ENCODE measurements around the gene FNDC3B.

Gene FNDC3B

DNA sequence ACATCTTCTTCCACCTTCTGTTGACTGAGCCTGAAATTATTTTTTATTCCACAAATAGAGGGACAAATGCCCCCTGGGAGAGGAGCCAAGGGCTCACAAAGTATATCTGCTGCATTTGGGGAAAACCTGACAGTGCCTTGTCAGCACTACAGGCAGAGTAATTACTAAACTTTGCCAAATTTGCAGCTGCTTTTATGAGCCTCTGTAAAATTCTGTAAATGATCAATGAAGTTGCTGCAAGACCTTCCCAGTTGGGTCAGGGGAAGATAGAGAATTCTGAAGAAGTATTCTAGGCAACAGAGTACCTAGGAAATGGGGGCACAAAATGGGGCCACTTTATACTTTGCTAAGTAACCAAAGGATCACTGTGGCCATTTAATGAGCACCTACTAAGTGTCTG is 398.3 kb downstream of the FNDC3B start:
- DNase-seq (ENCODE audit: low read depth in 4 of 4, low spot score in 1 of 4) = no peak

DNA sequence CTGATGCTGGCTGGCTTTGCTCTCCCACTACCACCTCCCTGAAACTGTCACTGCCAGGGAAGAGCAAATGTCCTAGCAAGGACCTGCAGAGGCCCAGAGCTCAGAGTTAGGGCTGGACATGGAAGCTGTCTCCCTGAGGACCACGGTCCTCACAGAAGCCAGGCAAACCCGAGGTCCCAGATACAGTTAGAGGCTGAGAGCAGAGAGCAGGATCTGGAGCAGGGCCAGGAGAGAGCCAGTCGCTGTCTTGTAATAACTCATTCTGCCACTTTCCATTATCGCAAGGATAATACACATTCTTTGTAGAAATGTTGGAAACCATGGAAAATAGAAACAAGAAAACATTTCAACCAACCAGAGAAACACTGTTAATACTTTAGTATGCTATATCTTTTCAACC is 398.8 kb downstream of the FNDC3B start:
- DNase-seq (ENCODE audit: low read depth in 4 of 4, low spot score in 1 of 4) = no peak

DNA sequence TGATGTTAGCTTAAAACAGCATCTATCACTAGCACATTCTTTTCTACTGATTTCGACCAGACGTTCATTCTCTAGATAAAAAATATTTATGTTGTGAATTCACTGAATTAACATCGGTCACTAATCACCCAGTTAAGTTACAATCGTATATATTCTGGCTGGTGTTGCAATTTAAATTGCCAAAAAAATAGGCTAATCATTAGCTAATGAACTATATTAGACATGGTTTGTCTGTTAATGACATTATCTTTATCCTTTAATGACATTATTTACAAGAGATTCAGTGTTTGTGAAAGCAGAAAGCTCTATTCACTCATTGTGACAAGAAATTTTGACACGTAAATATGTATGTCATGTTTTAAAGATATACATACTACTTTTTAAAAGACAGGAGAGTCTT is 402.2 kb downstream of the FNDC3B start:
- no peak for DNase-seq (ENCODE audit: low read depth in 4 of 4, low spot score in 1 of 4)

DNA sequence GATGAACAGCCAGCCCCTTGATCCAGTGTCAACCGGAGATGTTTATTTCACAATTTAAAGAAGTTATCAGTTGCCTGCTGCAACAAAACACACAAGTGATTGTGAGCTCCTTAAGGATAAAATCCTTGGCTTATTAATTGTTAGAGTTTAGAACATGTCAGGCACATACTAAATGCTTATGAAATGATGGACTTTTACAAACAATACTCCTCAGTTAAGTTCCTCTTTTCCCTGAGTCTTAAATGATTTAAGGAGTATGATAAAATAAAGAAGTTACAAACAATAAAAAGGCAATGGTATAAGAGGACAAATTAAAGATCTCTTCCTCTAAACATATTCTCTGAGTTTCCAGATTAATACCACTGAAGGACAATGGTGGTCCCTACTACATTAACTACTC is 403.2 kb downstream of the FNDC3B start:
- no peak for DNase-seq (ENCODE audit: low read depth in 4 of 4, low spot score in 1 of 4)

GRCh38 chr3:172444821-172445220 is 405.4 kb downstream of the FNDC3B start:
- no peak for DNase-seq (ENCODE audit: low read depth in 4 of 4, low spot score in 1 of 4)

DNA sequence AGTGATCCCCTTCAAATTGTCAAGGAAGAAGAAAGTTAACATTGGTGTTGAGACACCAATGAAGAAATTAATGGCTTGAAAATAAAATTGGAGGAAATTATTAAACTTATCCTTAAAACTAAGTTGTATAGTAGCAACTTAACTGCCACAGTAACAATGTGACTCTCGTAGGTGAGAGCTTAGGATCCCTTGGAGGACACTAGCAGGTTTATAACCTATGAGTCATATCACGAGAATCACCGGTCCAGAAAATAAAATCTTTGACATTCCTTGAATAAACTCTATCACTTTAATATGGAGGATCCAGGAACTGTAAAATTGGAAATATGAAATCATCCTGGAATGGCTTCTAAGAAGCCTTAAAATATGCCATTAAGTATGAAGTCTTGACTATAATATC is 406.8 kb downstream of the FNDC3B start:
- DNase-seq (ENCODE audit: low read depth in 4 of 4, low spot score in 1 of 4) = no peak

- no peak for DNase-seq (ENCODE audit: low read depth in 4 of 4, low spot score in 1 of 4)
Observed at GRCh38 chr3:172447611-172448579, 408.5 kb downstream of the FNDC3B start, which contains the start of gene GHSR. Gene GHSR, minus strand, starts transcription at chr3:172448456. Its CDS starts 43 bp downstream, at chr3:172448413.

DNA sequence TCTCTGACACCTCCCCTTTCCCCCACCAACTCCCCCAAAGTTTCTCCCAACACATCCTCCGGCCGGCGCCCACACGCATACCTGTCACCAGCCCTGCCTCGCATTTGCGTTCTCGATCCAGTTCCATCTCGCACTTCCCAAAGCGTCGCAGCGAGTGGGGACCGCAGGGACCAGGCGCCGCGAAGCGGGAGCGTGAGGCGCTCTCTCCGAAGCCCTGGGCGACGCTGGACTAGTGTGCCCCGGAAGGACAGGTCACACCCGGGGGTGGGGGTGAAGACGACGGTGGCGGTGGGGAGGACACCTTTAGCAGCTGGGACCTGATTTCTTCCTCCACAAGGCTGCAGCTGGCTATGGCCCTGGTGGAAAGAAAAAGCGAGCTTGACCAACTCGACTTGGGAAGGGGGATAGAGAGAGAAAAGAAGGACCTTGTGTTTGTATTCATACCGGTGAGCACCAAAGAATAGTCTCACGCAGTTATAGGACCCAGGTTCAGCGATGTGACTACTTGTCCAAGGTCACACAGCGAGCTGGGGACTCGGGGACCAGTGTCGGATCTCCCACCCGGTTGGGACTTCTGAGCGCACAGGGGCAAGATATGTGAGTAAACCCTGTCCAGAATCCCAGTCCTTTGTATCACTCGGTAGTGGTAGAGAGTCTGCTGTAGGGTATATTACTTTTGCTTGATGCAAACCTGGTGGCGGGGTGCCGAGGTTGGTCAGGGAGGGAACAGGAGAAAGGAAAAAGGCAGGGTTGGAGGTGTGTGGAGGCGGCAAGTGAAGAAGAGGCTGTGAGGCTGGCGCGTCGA is 409.5 kb downstream of the FNDC3B start:
- DNase-seq (ENCODE audit: low read depth in 4 of 4, low spot score in 1 of 4) = no peak

DNA sequence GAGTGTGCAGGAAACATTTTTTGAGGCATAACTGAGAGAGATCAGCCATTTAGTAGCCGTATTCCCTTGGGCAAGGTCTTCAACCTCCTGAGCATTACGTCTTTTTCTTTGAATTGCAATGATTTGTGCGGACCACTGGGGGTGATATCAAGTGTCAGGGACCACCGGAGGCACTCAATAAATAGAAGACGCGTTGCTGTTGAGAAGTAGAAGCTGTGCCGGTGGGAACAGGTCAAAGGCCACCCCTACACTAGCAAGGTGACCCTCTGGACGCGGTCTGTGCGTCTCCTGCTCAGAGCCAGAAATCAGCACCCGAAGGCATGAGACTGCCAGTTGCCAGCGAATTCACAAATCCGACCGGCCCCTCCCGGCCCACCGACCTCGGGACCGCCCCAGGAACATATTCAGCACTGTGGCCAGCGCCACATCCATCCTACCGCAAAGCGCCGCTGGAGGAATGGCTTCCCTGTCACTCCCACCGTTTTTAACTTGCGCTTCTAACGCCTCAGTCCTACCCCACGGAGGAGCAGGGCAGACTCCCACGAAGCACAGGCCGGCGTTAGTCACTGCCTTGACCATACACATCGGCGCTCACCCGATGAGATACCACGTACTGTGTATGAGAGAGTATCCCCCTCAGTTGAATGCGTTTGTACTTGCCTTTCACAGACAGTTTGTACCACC is 410.2 kb downstream of the FNDC3B start:
- no peak for DNase-seq (ENCODE audit: low read depth in 4 of 4, low spot score in 1 of 4)
